H9 (cell line): Measurements from ENCODE around the gene IL1RAPL1. TPM values are rescaled to one million over a fixed set of nuclear protein-coding genes. Genes with fewer than 3 reads are reported as not detected.

Source experiments
- DNase-seq: peaks from one replicate; pipeline ENCODE4 v3.0.0-alpha.2; 2017
- H2AFZ ChIP-seq: one replicate; pipeline ENCODE4 v1.6.1; 2013; ENCODE audit warnings: mild to moderate bottlenecking, low read length, control low read depth, moderate library complexity
- H2AK5ac ChIP-seq: 2 replicates; pipeline ENCODE4 v1.6.1; 2013; ENCODE audit warnings: low read length, control low read depth, mixed read lengths; ENCODE audit not compliant: insufficient read length
- H2BK120ac ChIP-seq: one replicate; pipeline ENCODE4 v1.6.1; 2013; ENCODE audit warnings: low read depth, mild to moderate bottlenecking, low read length, control low read depth, inconsistent platforms; ENCODE audit not compliant: poor library complexity, severe bottlenecking
- H2BK12ac ChIP-seq: 2 replicates; pipeline ENCODE4 v1.6.1; 2013; ENCODE audit warnings: low read length, control low read depth, mixed read lengths, low read depth; ENCODE audit not compliant: insufficient read length
- H2BK15ac ChIP-seq: 2 replicates; pipeline ENCODE4 v1.6.1; 2013; ENCODE audit warnings: low read depth, low read length, control low read depth
- H2BK20ac ChIP-seq: one replicate; pipeline ENCODE4 v1.6.1; 2013; ENCODE audit warnings: low read depth, mild to moderate bottlenecking, low read length, control low read depth, inconsistent platforms; ENCODE audit not compliant: poor library complexity, severe bottlenecking
- H2BK5ac ChIP-seq: 2 replicates; pipeline ENCODE4 v1.6.1; 2013; ENCODE audit warnings: low read length, control low read depth, mixed read lengths; ENCODE audit not compliant: insufficient read length
- H3K14ac ChIP-seq: 2 replicates; pipeline ENCODE4 v1.6.1; 2013; ENCODE audit warnings: low read length, control low read depth; ENCODE audit not compliant: insufficient read depth
- H3K18ac ChIP-seq: 2 replicates; pipeline ENCODE4 v1.6.1; 2013; ENCODE audit warnings: low read depth, mild to moderate bottlenecking, mixed read lengths, low read length, control low read depth; ENCODE audit not compliant: insufficient read length
- H3K23ac ChIP-seq: 2 replicates; pipeline ENCODE4 v1.6.1; 2013; ENCODE audit warnings: low read length, control low read depth, mixed read lengths, low read depth; ENCODE audit not compliant: insufficient read length
- H3K23me2 ChIP-seq: 2 replicates; pipeline ENCODE4 v1.6.1; 2013; ENCODE audit warnings: low read depth, mild to moderate bottlenecking, mixed read lengths, low read length, control low read depth; ENCODE audit not compliant: insufficient read length, poor library complexity, severe bottlenecking
- H3K27ac ChIP-seq: 2 replicates; pipeline ENCODE4 v1.5.1; 2013; ENCODE audit warnings: low read length, control low read depth, mixed read lengths, low read depth; ENCODE audit not compliant: insufficient read length
- H3K27me3 ChIP-seq: 2 replicates; pipeline ENCODE4 v1.6.1; 2013; ENCODE audit warnings: low read length, control low read depth, inconsistent platforms; ENCODE audit not compliant: insufficient read depth
- H3K4ac ChIP-seq: 2 replicates; pipeline ENCODE4 v1.6.1; 2013; ENCODE audit warnings: low read depth, mild to moderate bottlenecking, control low read depth, inconsistent platforms, low read length, moderate library complexity
- H3K4me1 ChIP-seq: 2 replicates; pipeline ENCODE4 v1.6.1; 2013; ENCODE audit warnings: low read length, control low read depth, inconsistent platforms; ENCODE audit not compliant: insufficient read depth
- H3K4me2 ChIP-seq: 2 replicates; pipeline ENCODE4 v1.6.1; 2013; ENCODE audit warnings: low read length, control low read depth, mixed read lengths; ENCODE audit not compliant: insufficient read length, insufficient read depth
- H3K56ac ChIP-seq: 2 replicates; pipeline ENCODE4 v1.6.1; 2013; ENCODE audit warnings: low read depth, mild to moderate bottlenecking, mixed read lengths, low read length, control low read depth; ENCODE audit not compliant: insufficient read length
- H3K79me1 ChIP-seq: 2 replicates; pipeline ENCODE4 v1.6.1; 2013; ENCODE audit warnings: low read depth, mild to moderate bottlenecking, moderate library complexity, low read length, control low read depth, inconsistent platforms; ENCODE audit not compliant: insufficient read depth, poor library complexity, severe bottlenecking
- H3K79me2 ChIP-seq: 2 replicates; pipeline ENCODE4 v1.6.1; 2013; ENCODE audit warnings: low read length, control low read depth, inconsistent platforms; ENCODE audit not compliant: insufficient read depth
- H3K9ac ChIP-seq: 2 replicates; pipeline ENCODE4 v1.6.1; 2013; ENCODE audit warnings: low read length, control low read depth, mixed read lengths; ENCODE audit not compliant: insufficient read length; ENCODE audit errors: extremely low read depth
- H3K9me3 ChIP-seq: one replicate; pipeline ENCODE4 v1.6.1; 2013; ENCODE audit warnings: low read depth, low read length, inconsistent platforms; ENCODE audit not compliant: control insufficient read depth
- H3T11ph ChIP-seq: one replicate; pipeline ENCODE4 v1.6.1; 2013; ENCODE audit warnings: mild to moderate bottlenecking, low read length, control low read depth, inconsistent platforms
- H4K20me1 ChIP-seq: one replicate; pipeline ENCODE4 v1.6.1; 2013; ENCODE audit not compliant: control insufficient read depth, insufficient read length, insufficient read depth
- H4K5ac ChIP-seq: 2 replicates; pipeline ENCODE4 v1.6.1; 2013; ENCODE audit warnings: low read depth, mild to moderate bottlenecking, mixed read lengths, low read length, control low read depth; ENCODE audit not compliant: insufficient read length
- H4K8ac ChIP-seq: replicated peaks from 2 replicates; pipeline ENCODE4 v1.6.1; 2013; ENCODE audit warnings: low read length, control low read depth, mixed read lengths, low read depth; ENCODE audit not compliant: insufficient read length
- H4K91ac ChIP-seq: 2 replicates; pipeline ENCODE4 v1.6.1; 2013; ENCODE audit warnings: low read depth, mild to moderate bottlenecking, moderate library complexity, mixed read lengths, low read length, control low read depth; ENCODE audit not compliant: insufficient read length
- H3K27ac Mint-ChIP-seq, 3 experiments: 2 replicates in 2 of 3; 3 replicates in 1 of 3; pipeline ENCODE4 v1.8.0; 2020 to 2021; ENCODE audit warnings: mixed read lengths in 3 of 3, mild to moderate bottlenecking in 1 of 3, moderate library complexity in 1 of 3
- H3K27me3 Mint-ChIP-seq: 2 replicates; pipeline ENCODE4 v1.8.0; 2021; ENCODE audit warnings: low read depth, mild to moderate bottlenecking, moderate library complexity, mixed read lengths
- H3K36me3 Mint-ChIP-seq, 3 experiments: 2 replicates in 2 of 3; 3 replicates in 1 of 3; pipeline ENCODE4 v1.8.0; 2020 to 2021; ENCODE audit warnings: low read depth in 3 of 3, mixed read lengths in 3 of 3; ENCODE audit not compliant: insufficient read depth in 1 of 3
- H3K4me1 Mint-ChIP-seq, 2 experiments: 2 replicates each; pipeline ENCODE4 v1.8.0; 2020; ENCODE audit warnings: mixed read lengths in 2 of 2
- H3K4me3 Mint-ChIP-seq, 2 experiments: 2 replicates in 1 of 2; 3 replicates in 1 of 2; pipeline ENCODE4 v1.8.0; 2020 to 2021; ENCODE audit warnings: mild to moderate bottlenecking in 2 of 2, mixed read lengths in 2 of 2, moderate library complexity in 1 of 2
- H3K9me3 Mint-ChIP-seq, 2 experiments: 2 replicates in 1 of 2; 3 replicates in 1 of 2; pipeline ENCODE4 v1.8.0; 2020; ENCODE audit warnings: mild to moderate bottlenecking in 2 of 2, mixed read lengths in 2 of 2, moderate library complexity in 1 of 2
- WGBS: extraction: QIAGEN DNeasy Blood & Tissue Kit; methylation state at CpG from one replicate; pipeline ENCODE4 v1.1.7; 2013; ENCODE audit warnings: missing lambda C conversion rate, low lambda C conversion rate, mixed read lengths; ENCODE audit not compliant: insufficient read length; ENCODE audit errors: extremely low coverage; 5-methylcytosine and 5-hydroxymethylcytosine counted together
- total RNA-seq: library from RNA; stranded (reverse); gene quantifications from 2 replicates; pipeline ENCODE4 v1.2.1, GENCODE V29; 2021
- TF ChIP-seq, protein P1 (sequence below): fragments of 200-600 bp; sonication (generic); conservative IDR thresholded peaks from 3 replicates; pipeline ENCODE4 v1.8.0; 2021; ENCODE audit warnings: antibody characterized with exemption, mild to moderate bottlenecking

The IL1RAPL1 gene
- total RNA-seq, 1 experiment from 2014 or later = 0.31 TPM

- Mint-ChIP-seq H3K27ac (no peak overlapping the region), H3K9me3 (peaks cover 3 to 35% of the 10 kb centered on the region in 2 experiments; a peak in 4 of 5 replicates), H3K4me1 (peaks cover 15 to 23% of the 10 kb centered on the region in 2 experiments), H3K27me3 (no peaks in the 10 kb centered on the region), H3K4me3 (no peak overlapping the region), H3K36me3 (0 out of 7 replicates have a peak, but pooled peaks cover 0 to 1% (median 0%) of the 10 kb centered on the region in 3 experiments)
- no peak overlapping the region for H3K4me2 ChIP-seq
- H2AFZ ChIP-seq = no peak overlapping the region
- H3K23ac ChIP-seq = no peak overlapping the region
- no peak overlapping the region for H4K5ac ChIP-seq
- H4K20me1 ChIP-seq = no peaks in the 10 kb centered on the region
- no peaks in the 10 kb centered on the region for H3K9me3 ChIP-seq
- H3K27me3 ChIP-seq = no peaks in the 10 kb centered on the region
- no peaks in the 10 kb centered on the region for H3K79me2 ChIP-seq
- no peak overlapping the region for H3K9ac ChIP-seq
- no peak overlapping the region for H2BK120ac ChIP-seq
- no peak overlapping the region for H3K4ac ChIP-seq
- H3K23me2 ChIP-seq = no peaks in the 10 kb centered on the region
- no peak overlapping the region for H3K56ac ChIP-seq
- no peak overlapping the region for H2BK20ac ChIP-seq
- H2BK15ac ChIP-seq = no peak overlapping the region
- no peak overlapping the region for H4K91ac ChIP-seq
- no peak overlapping the region for H3T11ph ChIP-seq
- no peak overlapping the region for H2AK5ac ChIP-seq
- no peak overlapping the region for H4K8ac ChIP-seq
- no CpG with 5 or more reads among the region's 4 CpGs for WGBS
- no peak overlapping the region for H3K18ac ChIP-seq
- H3K14ac ChIP-seq = no peak overlapping the region
- DNase-seq = no peak
- H3K79me1 ChIP-seq = no peaks in the 10 kb centered on the region
- no peak overlapping the region for H2BK5ac ChIP-seq
- H3K27ac ChIP-seq = no peak overlapping the region
- no peaks in the 10 kb centered on the region for H3K4me1 ChIP-seq
- TF ChIP-seq, protein P1, sequence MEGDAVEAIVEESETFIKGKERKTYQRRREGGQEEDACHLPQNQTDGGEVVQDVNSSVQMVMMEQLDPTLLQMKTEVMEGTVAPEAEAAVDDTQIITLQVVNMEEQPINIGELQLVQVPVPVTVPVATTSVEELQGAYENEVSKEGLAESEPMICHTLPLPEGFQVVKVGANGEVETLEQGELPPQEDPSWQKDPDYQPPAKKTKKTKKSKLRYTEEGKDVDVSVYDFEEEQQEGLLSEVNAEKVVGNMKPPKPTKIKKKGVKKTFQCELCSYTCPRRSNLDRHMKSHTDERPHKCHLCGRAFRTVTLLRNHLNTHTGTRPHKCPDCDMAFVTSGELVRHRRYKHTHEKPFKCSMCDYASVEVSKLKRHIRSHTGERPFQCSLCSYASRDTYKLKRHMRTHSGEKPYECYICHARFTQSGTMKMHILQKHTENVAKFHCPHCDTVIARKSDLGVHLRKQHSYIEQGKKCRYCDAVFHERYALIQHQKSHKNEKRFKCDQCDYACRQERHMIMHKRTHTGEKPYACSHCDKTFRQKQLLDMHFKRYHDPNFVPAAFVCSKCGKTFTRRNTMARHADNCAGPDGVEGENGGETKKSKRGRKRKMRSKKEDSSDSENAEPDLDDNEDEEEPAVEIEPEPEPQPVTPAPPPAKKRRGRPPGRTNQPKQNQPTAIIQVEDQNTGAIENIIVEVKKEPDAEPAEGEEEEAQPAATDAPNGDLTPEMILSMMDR = no peak
- H2BK12ac ChIP-seq = no peak overlapping the region
Measured at GRCh38 chrX:29746326-29746725, 1159.1 kb downstream of the IL1RAPL1 start.
